ENCODE measurements around the gene KRTAP1-5. TPM values are rescaled to one million over a fixed set of nuclear protein-coding genes. Genes with fewer than 3 reads are reported as not detected.
A peak's percentile ranks its signal among the peaks of the same experiment; 100 is the strongest.

KRTAP1-5 gene
- total RNA-seq, 6 experiments from 2014 or later, result 61.6 to 114 (median 76.8) TPM

DNA sequence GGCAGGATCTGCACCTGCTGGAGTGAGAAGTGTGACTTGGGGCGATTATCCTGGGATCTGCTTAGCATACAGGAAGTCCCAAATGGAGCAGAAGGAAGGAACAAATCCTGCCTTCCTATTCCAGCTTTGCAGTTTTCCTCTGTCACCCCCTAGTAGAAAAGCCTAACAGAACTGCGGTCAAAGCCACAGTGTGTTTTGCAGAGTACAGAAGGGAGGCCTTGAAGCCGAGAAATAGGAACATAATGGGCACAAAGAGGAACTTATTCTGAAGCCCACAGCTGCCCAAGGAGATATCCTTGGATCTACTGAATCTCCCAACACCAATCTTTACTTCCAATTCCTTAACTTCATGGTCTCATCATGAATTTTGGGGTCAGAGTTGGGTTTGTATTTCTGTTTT, 8.5 kb downstream of the KRTAP1-5 start:
- H3K4me3 Mint-ChIP-seq, result no peak overlapping the region
- TF ChIP-seq, protein P1, sequence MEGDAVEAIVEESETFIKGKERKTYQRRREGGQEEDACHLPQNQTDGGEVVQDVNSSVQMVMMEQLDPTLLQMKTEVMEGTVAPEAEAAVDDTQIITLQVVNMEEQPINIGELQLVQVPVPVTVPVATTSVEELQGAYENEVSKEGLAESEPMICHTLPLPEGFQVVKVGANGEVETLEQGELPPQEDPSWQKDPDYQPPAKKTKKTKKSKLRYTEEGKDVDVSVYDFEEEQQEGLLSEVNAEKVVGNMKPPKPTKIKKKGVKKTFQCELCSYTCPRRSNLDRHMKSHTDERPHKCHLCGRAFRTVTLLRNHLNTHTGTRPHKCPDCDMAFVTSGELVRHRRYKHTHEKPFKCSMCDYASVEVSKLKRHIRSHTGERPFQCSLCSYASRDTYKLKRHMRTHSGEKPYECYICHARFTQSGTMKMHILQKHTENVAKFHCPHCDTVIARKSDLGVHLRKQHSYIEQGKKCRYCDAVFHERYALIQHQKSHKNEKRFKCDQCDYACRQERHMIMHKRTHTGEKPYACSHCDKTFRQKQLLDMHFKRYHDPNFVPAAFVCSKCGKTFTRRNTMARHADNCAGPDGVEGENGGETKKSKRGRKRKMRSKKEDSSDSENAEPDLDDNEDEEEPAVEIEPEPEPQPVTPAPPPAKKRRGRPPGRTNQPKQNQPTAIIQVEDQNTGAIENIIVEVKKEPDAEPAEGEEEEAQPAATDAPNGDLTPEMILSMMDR (IDR thresholded peaks at IDR 0.05), result no peak
- no peaks in the 10 kb centered on the region for H3K27me3 Mint-ChIP-seq (ENCODE audit: insufficient read depth)
- H3K4me1 Mint-ChIP-seq (ENCODE audit: low read depth), result peaks cover 24% of the 10 kb centered on the region
- H3K27ac Mint-ChIP-seq, result no peak overlapping the region
- no peaks in the 10 kb centered on the region; the same call in 1 of the 2 replicates for H3K9me3 Mint-ChIP-seq
- H3K36me3 Mint-ChIP-seq (ENCODE audit: low read depth), result peaks cover 7% of the 10 kb centered on the region; the same call in 1 of the 2 replicates
- no peak for DNase-seq

DNA sequence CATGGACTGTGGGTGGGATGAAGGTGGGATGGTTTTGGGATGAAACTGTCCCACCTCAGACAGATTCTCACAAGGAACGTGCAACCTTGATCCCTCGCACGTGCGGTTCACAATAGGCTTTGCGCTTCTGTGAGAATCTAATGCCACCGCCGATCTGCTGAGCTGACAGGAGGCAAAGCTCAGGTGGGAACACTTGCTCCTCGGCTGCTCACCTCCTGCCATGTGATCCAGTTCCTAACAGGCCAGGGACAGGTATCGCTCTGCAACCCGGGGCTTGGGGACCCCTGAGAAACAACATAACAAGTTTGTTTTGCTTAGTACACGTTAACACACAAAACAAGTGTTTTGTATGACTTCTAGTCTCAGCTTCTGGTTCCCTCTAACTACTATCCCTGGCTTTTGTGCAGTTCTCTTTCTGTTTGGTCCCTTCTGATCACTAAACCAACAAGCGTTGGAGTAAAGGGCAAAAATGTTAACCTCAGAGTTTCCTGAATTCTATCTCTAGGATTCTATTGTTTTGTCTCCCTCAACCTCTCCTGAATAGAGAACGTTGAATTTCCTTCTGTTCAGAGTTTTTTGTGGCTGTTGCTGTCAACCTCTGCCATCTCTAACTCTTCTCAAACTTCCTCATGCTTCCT, 10.3 kb downstream of the KRTAP1-5 start:
- no peak for DNase-seq
- H3K36me3 Mint-ChIP-seq (ENCODE audit: low read depth), result no peaks in the 10 kb centered on the region
- TF ChIP-seq, protein P1 (IDR thresholded peaks at IDR 0.05), result no peak
- H3K9me3 Mint-ChIP-seq, result no peaks in the 10 kb centered on the region; the same call in 1 of the 2 replicates
- H3K27ac Mint-ChIP-seq, result no peak overlapping the region; the same call in 1 of the 2 replicates
- no peak overlapping the region for H3K4me3 Mint-ChIP-seq
- H3K27me3 Mint-ChIP-seq (ENCODE audit: insufficient read depth), result no peaks in the 10 kb centered on the region
- peaks cover 39% of the 10 kb centered on the region for H3K4me1 Mint-ChIP-seq (ENCODE audit: low read depth)

DNA sequence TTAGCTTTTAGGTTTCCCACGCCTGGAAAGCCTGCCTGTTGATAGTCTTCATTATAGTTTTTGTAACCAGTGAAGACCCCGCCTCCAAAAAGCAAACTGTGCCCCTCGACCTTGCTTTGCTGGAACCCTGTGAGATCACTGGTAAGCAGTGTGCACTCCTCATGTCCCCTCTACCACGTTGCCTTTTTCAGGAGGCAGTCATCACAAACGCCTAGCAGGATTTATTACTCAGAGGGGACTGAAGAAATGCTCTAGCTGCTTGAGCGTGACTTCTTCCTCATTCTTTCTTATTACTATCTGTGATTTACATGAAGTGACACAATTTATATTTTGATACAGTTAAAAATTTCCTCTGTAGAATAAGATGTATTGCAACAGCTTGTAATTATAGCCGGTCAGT, 11.6 kb downstream of the KRTAP1-5 start:
- TF ChIP-seq, protein P1 (IDR thresholded peaks at IDR 0.05), result no peak
- Mint-ChIP-seq H3K9me3 (no peaks in the 10 kb centered on the region), H3K36me3 (ENCODE audit: low read depth) (no peaks in the 10 kb centered on the region), H3K27me3 (ENCODE audit: insufficient read depth) (no peaks in the 10 kb centered on the region), H3K4me3 (no peak overlapping the region), H3K27ac (no peak overlapping the region), H3K4me1 (ENCODE audit: low read depth) (peaks cover 37% of the 10 kb centered on the region)
- DNase-seq, result no peak

DNA sequence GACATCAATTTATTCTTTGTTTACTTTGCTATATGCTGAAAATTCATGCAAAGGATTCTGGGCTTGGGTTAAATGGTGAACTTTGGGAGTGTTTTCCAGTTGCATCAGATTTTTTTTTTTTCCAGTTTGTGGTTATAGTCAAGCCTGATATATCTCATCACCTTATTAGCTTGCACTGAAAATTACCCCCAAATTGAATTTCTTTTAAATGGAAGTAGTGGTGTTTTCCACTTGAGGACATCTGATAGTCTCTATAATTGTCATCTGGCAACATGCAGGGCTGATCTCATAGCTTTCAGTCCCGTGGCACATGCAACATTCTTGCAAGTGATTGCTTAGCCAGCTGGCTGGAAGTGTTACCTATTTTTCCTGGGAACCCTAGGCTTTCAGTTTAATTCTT, 13.4 kb downstream of the KRTAP1-5 start:
- H3K27ac Mint-ChIP-seq, result peak overlapping the region; percentile 64
- peak; percentile 52 for DNase-seq
- H3K27me3 Mint-ChIP-seq (ENCODE audit: insufficient read depth), result no peaks in the 10 kb centered on the region
- H3K4me1 Mint-ChIP-seq (ENCODE audit: low read depth), result peaks cover 42% of the 10 kb centered on the region
- TF ChIP-seq, protein P1 (IDR thresholded peaks at IDR 0.05), result no peak
- peak overlapping the region; percentile 55 for H3K4me3 Mint-ChIP-seq
- H3K36me3 Mint-ChIP-seq (ENCODE audit: low read depth), result no peaks in the 10 kb centered on the region
- H3K9me3 Mint-ChIP-seq, result no peaks in the 10 kb centered on the region

DNA sequence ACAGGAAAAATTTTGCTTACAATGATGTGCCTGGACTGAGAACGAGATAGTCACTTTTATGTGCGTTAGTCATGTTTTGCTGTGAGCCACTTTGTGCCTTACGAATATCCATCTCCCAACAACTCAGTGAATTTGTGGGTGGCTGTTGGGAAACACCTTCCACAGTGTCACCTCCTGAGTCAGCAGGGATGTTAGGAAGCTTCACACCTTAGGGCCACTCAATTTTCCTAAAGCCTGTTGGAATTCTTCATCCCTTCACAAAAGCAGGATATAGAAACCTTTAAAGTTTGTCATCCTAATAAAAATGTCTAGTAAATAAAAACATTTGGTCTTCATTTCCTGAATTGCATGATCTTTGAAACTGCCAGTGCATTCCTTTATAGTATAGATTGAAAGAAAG, 13.8 kb downstream of the KRTAP1-5 start:
- peak overlapping the region; percentile 55 for H3K4me3 Mint-ChIP-seq
- H3K27me3 Mint-ChIP-seq (ENCODE audit: insufficient read depth), result no peaks in the 10 kb centered on the region
- H3K27ac Mint-ChIP-seq, result peak overlapping the region; percentile 68
- no peaks in the 10 kb centered on the region for H3K36me3 Mint-ChIP-seq (ENCODE audit: low read depth)
- DNase-seq, result peak; percentile 78
- no peaks in the 10 kb centered on the region for H3K9me3 Mint-ChIP-seq
- peaks cover 44% of the 10 kb centered on the region for H3K4me1 Mint-ChIP-seq (ENCODE audit: low read depth)
- TF ChIP-seq, protein P1 (IDR thresholded peaks at IDR 0.05), result no peak
